GM10266 (cell line): Measurements from ENCODE around the gene ARID4B.

Experiments
- DNase-seq: peaks from one replicate; pipeline ENCODE4 v3.0.0; 2012; ENCODE audit errors: extremely low spot score
- CTCF ChIP-seq: IDR thresholded peaks from 2 replicates; pipeline ENCODE4 v1.5.1; 2012; ENCODE audit warnings: mild to moderate bottlenecking, low read depth; ENCODE audit not compliant: control insufficient read depth, insufficient read depth; ENCODE audit errors: missing control alignments

The ARID4B gene

DNA sequence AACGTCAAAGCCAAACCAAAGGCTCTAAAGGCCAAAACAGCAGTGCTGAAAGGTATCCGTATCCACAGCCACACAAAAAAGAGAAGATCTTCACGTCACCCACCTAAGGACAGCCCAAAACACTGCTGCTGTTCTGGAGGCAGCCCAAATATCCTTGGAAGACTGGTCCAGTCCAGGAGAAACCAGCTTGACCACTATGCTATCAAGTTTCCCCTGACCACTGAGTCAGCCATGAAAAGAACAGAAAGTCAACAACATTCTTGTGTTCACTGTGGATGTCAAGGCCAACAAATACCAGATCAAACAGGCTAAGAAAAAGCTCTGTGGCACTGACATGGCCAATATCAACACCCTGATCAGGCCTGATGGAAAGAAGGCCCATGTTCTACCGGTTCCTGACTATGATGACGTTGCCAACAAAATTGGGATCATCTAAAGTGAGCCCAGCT is 32.1 kb downstream of the ARID4B start:
- TF ChIP-seq CTCF, result no peak
- DNase-seq, result no peak

DNA sequence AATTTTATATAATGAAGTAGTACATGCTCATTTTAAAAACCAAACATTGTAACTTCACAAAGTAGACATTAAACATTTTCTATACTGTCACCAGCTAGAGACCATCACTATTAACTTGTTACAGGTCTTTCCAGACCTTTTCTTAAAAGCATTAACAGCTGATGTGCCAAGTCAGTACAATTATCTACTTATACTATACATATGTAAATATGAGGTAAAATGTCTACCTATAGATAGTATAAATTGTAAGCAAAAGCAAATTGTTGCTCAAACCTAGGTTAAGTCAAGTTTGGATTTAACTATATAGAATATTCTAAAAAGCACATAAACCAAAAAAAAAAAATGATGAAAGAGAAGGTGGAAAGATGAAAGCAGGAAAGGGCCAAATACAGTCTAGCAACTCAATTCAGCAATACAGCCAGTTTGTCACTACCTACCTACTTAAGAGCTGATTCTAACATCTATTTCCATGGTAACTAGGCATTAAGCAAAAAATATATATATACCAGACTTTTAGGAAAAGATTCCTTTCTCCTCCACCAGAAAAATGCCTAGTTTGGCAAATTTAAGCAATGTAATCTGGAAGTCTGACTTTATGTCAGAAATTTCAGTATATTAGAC is 34.5 kb downstream of the ARID4B start:
- TF ChIP-seq CTCF, result no peak
- no peak for DNase-seq

- no peak for DNase-seq
- no peak for TF ChIP-seq CTCF
These were observed 35.2 kb downstream of the ARID4B start for GRCh38 chr1:235292790-235293189.

GRCh38 chr1:235291599-235292091 is 36.3 kb downstream of the ARID4B start:
- no peak for TF ChIP-seq CTCF
- no peak for DNase-seq

DNA sequence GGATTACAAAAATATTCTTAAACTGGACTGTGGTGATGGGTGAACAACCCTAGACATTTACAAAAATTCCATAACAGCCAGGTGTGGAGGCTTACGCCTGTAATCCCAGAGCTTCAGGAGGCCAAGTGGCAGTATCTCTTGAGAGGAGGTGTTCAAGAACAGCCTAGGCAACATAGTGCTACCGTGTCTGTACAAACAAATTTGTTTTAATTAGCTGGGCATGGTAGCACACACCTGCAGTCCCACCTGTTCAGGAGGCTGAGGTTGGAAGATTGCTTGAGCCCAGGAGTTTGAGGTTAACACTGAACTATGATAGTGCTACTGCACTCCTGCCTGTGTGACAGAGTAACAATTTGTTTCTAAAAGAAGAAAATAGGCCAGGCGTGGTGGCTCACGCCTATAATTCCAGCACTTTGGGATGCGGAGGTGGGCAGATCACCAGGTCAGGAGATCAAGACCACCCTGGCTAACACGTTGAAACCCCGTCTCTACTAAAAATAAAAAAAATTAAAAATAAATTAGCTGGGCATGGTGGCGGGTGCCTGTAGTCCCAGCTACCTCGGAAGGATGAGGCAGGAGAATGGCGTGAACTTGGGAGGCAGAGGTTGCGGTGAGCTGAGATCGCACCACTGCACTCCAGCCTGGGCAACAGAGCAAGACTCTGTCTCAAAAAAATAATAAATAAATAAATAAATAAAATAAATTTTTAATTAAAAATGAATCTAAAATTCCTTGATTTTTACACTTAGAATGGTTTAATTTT is 37.1 kb downstream of the ARID4B start:
- TF ChIP-seq CTCF, result no peak
- DNase-seq, result no peak

DNA sequence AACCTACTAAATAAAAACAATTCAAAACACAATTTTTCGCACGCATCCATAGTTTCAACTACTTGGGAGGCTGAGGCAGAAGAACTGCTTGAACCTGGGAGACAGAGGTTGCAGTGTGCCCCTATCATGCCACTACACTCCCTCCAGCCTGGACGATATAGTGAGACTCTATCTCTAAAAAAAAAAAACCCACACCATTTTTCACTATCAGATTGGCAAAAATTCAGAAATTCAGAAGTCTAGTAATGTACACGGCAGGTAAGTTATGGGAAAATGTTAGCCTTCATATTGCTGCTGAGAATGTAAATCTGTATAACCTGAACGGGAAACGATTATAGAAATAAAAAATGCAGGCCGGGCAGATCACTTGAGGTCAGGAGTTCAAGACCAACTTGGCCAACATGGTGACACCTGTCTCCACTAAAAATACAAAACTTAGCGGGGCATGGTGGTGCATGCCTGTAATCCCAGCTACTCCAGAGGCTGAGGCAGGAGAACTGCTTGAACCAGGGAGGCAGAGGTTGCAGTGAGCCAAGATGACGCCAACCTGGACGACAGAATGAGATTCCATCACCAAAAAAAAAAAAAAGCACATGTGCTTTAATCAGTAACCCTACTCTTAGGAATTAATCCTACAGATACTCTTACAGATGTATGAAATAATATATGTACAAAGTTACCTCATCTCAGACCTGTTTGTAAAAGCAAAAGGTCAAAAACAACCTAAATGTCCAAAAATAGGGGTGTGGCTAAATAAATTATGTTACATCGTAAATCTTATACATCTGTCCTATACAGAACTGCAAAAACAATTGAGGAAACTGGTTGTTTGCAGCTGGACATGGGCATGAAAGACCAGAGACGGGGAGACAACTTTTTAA is 37.9 kb downstream of the ARID4B start:
- no peak for TF ChIP-seq CTCF
- DNase-seq, result no peak
